PC-9 (cell line): ENCODE measurements around the gene CGB7. TPM values are rescaled to one million over a fixed set of nuclear protein-coding genes. Genes with fewer than 3 reads are reported as not detected.
A peak's percentile ranks its signal among the peaks of the same experiment; 100 is the strongest.

ENCODE experiments used
- BruUV-seq: library from RNA; stranded (reverse); fragments of 400-500 nt; replicated peaks from 2 replicates; lab custom pipeline; 2021; lab: Mats Ljungman, UMichigan
- CTCF ChIA-PET: fragments of 300-600 bp; sonication (Branson Sonifier 250); formaldehyde crosslinking; loops from one replicate; lab custom pipeline; 2022; ENCODE audit warnings: antibody characterized with exemption; lab: Charles Lee
- POLR2A ChIA-PET: fragments of 300-600 bp; sonication (Branson Sonifier 250); formaldehyde crosslinking; loops from one replicate; lab custom pipeline; 2022; ENCODE audit warnings: antibody characterized with exemption; ENCODE audit not compliant: unreplicated experiment; lab: Charles Lee
- DNase-seq, 2 experiments: peaks; one replicate each; pipeline versions ENCODE4 v3.0.0 to v3.0.0-alpha.2; 2015 to 2022; ENCODE audit warnings: mixed read lengths in 1 of 2
- H2AFZ ChIP-seq: fragments of 200-600 bp; sonication (generic); 2 replicates; pipeline ENCODE4 v1.8.1; 2017; ENCODE audit warnings: antibody characterized with exemption
- H3F3A ChIP-seq: fragments of 200-600 bp; sonication (generic); 2 replicates; pipeline ENCODE4 v1.8.1; 2017; ENCODE audit warnings: antibody characterized with exemption, mild to moderate bottlenecking, low read depth; ENCODE audit not compliant: insufficient read depth
- H3K27ac ChIP-seq: fragments of 200-600 bp; sonication (generic); 2 replicates; pipeline ENCODE4 v1.6.1; 2016; ENCODE audit warnings: mixed run types
- H3K27me3 ChIP-seq: fragments of 200-600 bp; sonication (generic); 2 replicates; pipeline ENCODE4 v1.6.1; 2016; ENCODE audit warnings: low read depth, mixed run types; ENCODE audit not compliant: insufficient read depth
- H3K36me3 ChIP-seq: fragments of 200-600 bp; sonication (generic); 2 replicates; pipeline ENCODE4 v1.6.1; 2016; ENCODE audit warnings: low read depth, mixed run types
- H3K4me1 ChIP-seq: fragments of 200-600 bp; sonication (generic); replicated peaks from 2 replicates; pipeline ENCODE4 v1.6.1; 2016; ENCODE audit warnings: mixed run types; ENCODE audit not compliant: insufficient read depth
- H3K4me2 ChIP-seq: fragments of 200-600 bp; sonication (generic); 2 replicates; pipeline ENCODE4 v1.6.1; 2017; ENCODE audit warnings: mixed run types
- H3K4me3 ChIP-seq: fragments of 200-600 bp; sonication (generic); 2 replicates; pipeline ENCODE4 v1.6.1; 2016; ENCODE audit warnings: mixed run types
- H3K79me2 ChIP-seq: fragments of 200-600 bp; sonication (generic); 2 replicates; pipeline ENCODE4 v1.6.1; 2017; ENCODE audit warnings: low read depth, mixed run types
- H3K9me2 ChIP-seq: fragments of 200-600 bp; sonication (generic); 2 replicates; pipeline ENCODE4 v1.8.1; 2017; ENCODE audit warnings: mild to moderate bottlenecking; ENCODE audit not compliant: insufficient read depth
- H3K9me3 ChIP-seq: fragments of 200-600 bp; sonication (generic); 2 replicates; pipeline ENCODE4 v1.8.1; 2016; ENCODE audit warnings: low read depth; ENCODE audit not compliant: insufficient read depth
- H4K20me1 ChIP-seq: fragments of 200-600 bp; sonication (generic); 2 replicates; pipeline ENCODE4 v1.8.1; 2017; ENCODE audit not compliant: insufficient read depth
- CTCF ChIP-seq: fragments of 200-600 bp; sonication (generic); conservative IDR thresholded peaks from 2 replicates; pipeline ENCODE4 v1.6.1; 2017; ENCODE audit warnings: mixed run types, antibody characterized with exemption, mild to moderate bottlenecking, moderate library complexity
- EZH2 ChIP-seq: fragments of 200-600 bp; sonication (generic); IDR thresholded peaks from 2 replicates; pipeline ENCODE4 v1.8.0; 2017; ENCODE audit warnings: antibody characterized with exemption, low read depth
- intact Hi-C: fragments of 100-400 bp; cut with micrococcal nuclease; formaldehyde crosslinking; loops from one replicate; pipeline ENCODE4 v1.10.0; 2022; ENCODE audit not compliant: unreplicated experiment
- total RNA-seq: library from RNA; stranded (reverse); gene quantifications from 2 replicates; pipeline ENCODE4 v1.2.3, GENCODE V29; 2021

Gene CGB7
- total RNA-seq, 1 experiment from 2014 or later, result 4.8 TPM

GRCh38 chr19:49085868-49086232 is 28.3 kb upstream of the CGB7 start:
- Histone ChIP-seq H4K20me1 (peaks cover 53% of the 10 kb centered on the region), H3K27ac (peak overlapping the region; percentile 41; the same call in 1 of the 2 replicates), H3K27me3 (no peaks in the 10 kb centered on the region), H3F3A (peaks cover 20% of the 10 kb centered on the region; the same call in 1 of the 2 replicates), H3K9me2 (no peaks in the 10 kb centered on the region), H3K4me1 (peaks cover 15% of the 10 kb centered on the region), H3K36me3 (peaks cover 31% of the 10 kb centered on the region), H2AFZ (peak overlapping the region; percentile 79), H3K4me3 (peak overlapping the region; percentile 77), H3K9me3 (no peaks in the 10 kb centered on the region), H3K4me2 (peak overlapping the region; percentile 100), H3K79me2 (peaks cover 56% of the 10 kb centered on the region)
- DNase-seq, result no peak
- POLR2A ChIA-PET, result interaction anchor here (0.6 kb wide), 1 partner anchor 86 kb away, joined by 7 read pairs; no protein-coding TSS in a partner anchor
- intact Hi-C loops, result no loop called here
- CTCF ChIA-PET, result no interaction called here
- 0 out of 2 replicates have a peak, but pooled peaks have one; percentile 15 for TF ChIP-seq CTCF
- TF ChIP-seq EZH2, result no peak
- BruUV-seq, result no TSS peak

- peaks cover 47% of the 10 kb centered on the region for H4K20me1 ChIP-seq
- ChIA-PET POLR2A (no interaction called here), CTCF (no interaction called here)
- H3K4me3 ChIP-seq, result peak within 1 kb of the TSS; percentile 77
- H2AFZ ChIP-seq, result peak within 1 kb of the TSS; percentile 90
- peak; percentile 97 to 100 for DNase-seq
- peak within 1 kb of the TSS; percentile 41 for H3K27ac ChIP-seq
- H3K27me3 ChIP-seq, result no peaks in the 10 kb centered on the region
- no peaks in the 10 kb centered on the region for H3K9me2 ChIP-seq
- H3K9me3 ChIP-seq, result no peaks in the 10 kb centered on the region
- H3K79me2 ChIP-seq, result peaks cover 50% of the 10 kb centered on the region
- H3F3A ChIP-seq, result peaks cover 14% of the 10 kb centered on the region; the same call in 1 of the 2 replicates
- intact Hi-C loops, result no loop called here
- H3K4me1 ChIP-seq, result peaks cover 15% of the 10 kb centered on the region
- TF ChIP-seq CTCF (0 out of 2 replicates have a peak, but pooled peaks have one; percentile 27), EZH2 (no peak)
- peak within 1 kb of the TSS; percentile 100 for H3K4me2 ChIP-seq
- H3K36me3 ChIP-seq, result peaks cover 25% of the 10 kb centered on the region
- BruUV-seq, result no TSS peak
These were observed 27.7 kb upstream of the CGB7 start, which contains the start of gene SNRNP70 for GRCh38 chr19:49085020-49085867. TSS of gene SNRNP70 (plus strand) at chr19:49085451. CDS start at chr19:49086415, 964 bp downstream.

GRCh38 chr19:49084206-49085019 is 26.9 kb upstream of the CGB7 start:
- peak overlapping the region; percentile 77 for H3K4me3 ChIP-seq
- BruUV-seq, result TSS peak; percentile 96
- H3K4me1 ChIP-seq, result peaks cover 15% of the 10 kb centered on the region
- TF ChIP-seq EZH2 (no peak), CTCF (no peak)
- no peaks in the 10 kb centered on the region for H3K27me3 ChIP-seq
- CTCF ChIA-PET, result no interaction called here
- H3K4me2 ChIP-seq, result peak overlapping the region; percentile 78
- POLR2A ChIA-PET, result no interaction called here
- H3K36me3 ChIP-seq, result peaks cover 16% of the 10 kb centered on the region
- 0 out of 2 replicates have a peak overlapping the region, but pooled peaks have one; percentile 14 for H3K27ac ChIP-seq
- peak overlapping the region; percentile 90 for H2AFZ ChIP-seq
- H3K9me2 ChIP-seq, result no peaks in the 10 kb centered on the region
- peaks cover 12% of the 10 kb centered on the region; the same call in 1 of the 2 replicates for H3F3A ChIP-seq
- no peak for DNase-seq
- H3K79me2 ChIP-seq, result peaks cover 42% of the 10 kb centered on the region
- H3K9me3 ChIP-seq, result no peaks in the 10 kb centered on the region
- H4K20me1 ChIP-seq, result peaks cover 38% of the 10 kb centered on the region
- intact Hi-C loops, result no loop called here
